Fibroblast of lung (primary cell): ENCODE data around the gene ATP8A1. TPM values are rescaled to one million over a fixed set of nuclear protein-coding genes. Genes with fewer than 3 reads are reported as not detected.
A peak's percentile ranks its signal among the peaks of the same experiment; 100 is the strongest.

Experiments used
- DNase-seq, 2 donors: peaks; one replicate each; pipeline versions ENCODE4 v3.0.0 to v3.0.0-alpha.2; 2010; ENCODE audit warnings: low read depth in 2 of 2
- H2AFZ ChIP-seq: 2 replicates; pipeline ENCODE4 v1.5.1; 2012; ENCODE audit warnings: low read length, control low read depth, inconsistent platforms
- H3K27ac ChIP-seq: 2 replicates; pipeline ENCODE4 v1.5.1; 2011; ENCODE audit warnings: low read length, control low read depth; ENCODE audit not compliant: insufficient read depth
- H3K27me3 ChIP-seq: 2 replicates; pipeline ENCODE4 v1.5.1; 2011; ENCODE audit warnings: mild to moderate bottlenecking, low read length; ENCODE audit not compliant: control insufficient read depth, insufficient read depth
- H3K36me3 ChIP-seq: 2 replicates; pipeline ENCODE4 v1.5.1; 2011; ENCODE audit warnings: low read length; ENCODE audit not compliant: control insufficient read depth, insufficient read depth
- H3K4me1 ChIP-seq: 2 replicates; pipeline ENCODE4 v1.5.1; 2011; ENCODE audit warnings: low read length; ENCODE audit not compliant: control insufficient read depth, insufficient read depth; ENCODE audit errors: extremely low read depth
- H3K4me2 ChIP-seq: 2 replicates; pipeline ENCODE4 v1.5.1; 2011; ENCODE audit warnings: low read length, control low read depth; ENCODE audit not compliant: insufficient read depth; ENCODE audit errors: extremely low read depth
- H3K4me3 ChIP-seq, 4 experiments: fragments of 200-600 bp in 1 of 4; sonication (generic) in 1 of 4; replicated peaks in 1 of 4; 2 replicates each; pipeline ENCODE4 v1.5.1; 2011 to 2016; ENCODE audit warnings: low read length in 4 of 4, low read depth in 3 of 4, mild to moderate bottlenecking in 3 of 4, control low read depth in 2 of 4, inconsistent platforms in 1 of 4, mixed read lengths in 1 of 4; ENCODE audit not compliant: insufficient read depth in 1 of 4; ENCODE audit errors: control extremely low read depth in 1 of 4
- H3K79me2 ChIP-seq: 2 replicates; pipeline ENCODE4 v1.5.1; 2012; ENCODE audit warnings: mild to moderate bottlenecking, low read length, inconsistent platforms; ENCODE audit not compliant: control insufficient read depth, insufficient read depth
- H3K9ac ChIP-seq: 2 replicates; pipeline ENCODE4 v1.5.1; 2011; ENCODE audit warnings: mild to moderate bottlenecking, low read length, control low read depth; ENCODE audit not compliant: insufficient read depth
- H3K9me3 ChIP-seq: 2 replicates; pipeline ENCODE4 v1.5.1; 2012; ENCODE audit warnings: low read depth, low read length; ENCODE audit not compliant: control insufficient read depth, insufficient read depth
- H4K20me1 ChIP-seq: 2 replicates; pipeline ENCODE4 v1.5.1; 2011; ENCODE audit warnings: low read length; ENCODE audit not compliant: control insufficient read depth, insufficient read depth; ENCODE audit errors: extremely low read depth
- EZH2 ChIP-seq: IDR thresholded peaks from 2 replicates; pipeline ENCODE4 v1.5.1; 2012; ENCODE audit warnings: low read length, control low read depth, mild to moderate bottlenecking; ENCODE audit errors: missing control alignments
- polyA plus RNA-seq, 2 donors: library from polyadenylated mRNA; depleted of rRNA in 1 of 2; stranded (reverse) in 1 of 2; unstranded in 1 of 2; fragments of >200 nt; gene quantifications; 2 replicates each; pipeline ENCODE4 v1.2.1, GENCODE V29; 2011 to 2012; ENCODE audit warnings: missing spikeins in 1 of 2
- total RNA-seq: library from RNA; depleted of rRNA; stranded (reverse); fragments of >200 nt; gene quantifications from 2 replicates; pipeline ENCODE4 v1.2.1, GENCODE V29; 2014
- TF ChIP-seq, protein P1 (sequence below), 2 donors: IDR thresholded peaks in 1 of 2; conservative IDR thresholded peaks in 1 of 2; 1 replicate in 1 of 2; 2 replicates in 1 of 2; pipeline ENCODE4 v1.5.1; 2011 to 2012; ENCODE audit warnings: low read length in 2 of 2, control low read depth in 1 of 2, inconsistent platforms in 1 of 2, low read depth in 1 of 2, mild to moderate bottlenecking in 1 of 2

Gene ATP8A1
- total and polyA plus RNA-seq, 2 donors (not counting 1 experiment from before 2014, with no cell fraction given): 0.36 to 4.8 TPM

GRCh38 chr4:42554072-42554471, 102.8 kb downstream of the ATP8A1 start:
- Histone ChIP-seq H3K4me2 (no peak overlapping the region), H3K27ac (no peak overlapping the region)
- peak in 1 of 2 donors; percentile 44 for DNase-seq

DNA sequence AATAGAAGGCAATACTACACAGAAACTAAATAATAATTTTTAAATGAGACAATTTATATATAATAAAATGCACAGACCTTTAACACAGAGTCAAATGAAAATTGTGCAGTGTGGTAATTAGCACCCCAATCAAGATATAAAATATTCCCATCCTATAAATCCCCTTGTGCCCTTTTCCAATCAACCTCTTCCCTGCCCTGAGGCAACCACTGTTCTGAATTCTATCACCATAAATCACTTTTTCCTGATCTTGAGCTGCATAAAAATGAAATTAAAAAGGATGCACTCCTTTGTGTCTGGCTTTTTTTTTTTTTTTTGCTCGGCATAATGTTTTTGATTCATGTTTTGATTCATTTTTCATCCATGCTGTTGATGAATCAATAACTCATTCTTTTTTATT, 107.0 kb downstream of the ATP8A1 start:
- Histone ChIP-seq H3K4me1 (no peaks in the 10 kb centered on the region), H3K4me2 (no peak overlapping the region), H3K27ac (no peak overlapping the region), H3K4me3 (no peak overlapping the region), H3K9ac (no peak overlapping the region), H3K27me3 (no peaks in the 10 kb centered on the region), H3K36me3 (no peaks in the 10 kb centered on the region), H2AFZ (no peak overlapping the region), H3K79me2 (no peaks in the 10 kb centered on the region), H3K9me3 (no peaks in the 10 kb centered on the region), H4K20me1 (no peaks in the 10 kb centered on the region)
- no peak for TF ChIP-seq EZH2
- TF ChIP-seq, protein P1, sequence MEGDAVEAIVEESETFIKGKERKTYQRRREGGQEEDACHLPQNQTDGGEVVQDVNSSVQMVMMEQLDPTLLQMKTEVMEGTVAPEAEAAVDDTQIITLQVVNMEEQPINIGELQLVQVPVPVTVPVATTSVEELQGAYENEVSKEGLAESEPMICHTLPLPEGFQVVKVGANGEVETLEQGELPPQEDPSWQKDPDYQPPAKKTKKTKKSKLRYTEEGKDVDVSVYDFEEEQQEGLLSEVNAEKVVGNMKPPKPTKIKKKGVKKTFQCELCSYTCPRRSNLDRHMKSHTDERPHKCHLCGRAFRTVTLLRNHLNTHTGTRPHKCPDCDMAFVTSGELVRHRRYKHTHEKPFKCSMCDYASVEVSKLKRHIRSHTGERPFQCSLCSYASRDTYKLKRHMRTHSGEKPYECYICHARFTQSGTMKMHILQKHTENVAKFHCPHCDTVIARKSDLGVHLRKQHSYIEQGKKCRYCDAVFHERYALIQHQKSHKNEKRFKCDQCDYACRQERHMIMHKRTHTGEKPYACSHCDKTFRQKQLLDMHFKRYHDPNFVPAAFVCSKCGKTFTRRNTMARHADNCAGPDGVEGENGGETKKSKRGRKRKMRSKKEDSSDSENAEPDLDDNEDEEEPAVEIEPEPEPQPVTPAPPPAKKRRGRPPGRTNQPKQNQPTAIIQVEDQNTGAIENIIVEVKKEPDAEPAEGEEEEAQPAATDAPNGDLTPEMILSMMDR (conservative IDR thresholded peaks at IDR 0.05 in 1 of 2, IDR thresholded peaks at IDR 0.05 in 1 of 2; ENCODE audit: low read depth in 1 of 2, low read length in 2 of 2): no peak
- no peak for DNase-seq

More at GRCh38 chr4:42554072-42554471, 102.8 kb downstream of the ATP8A1 start:
- Histone ChIP-seq H3K4me3 (no peak overlapping the region), H3K79me2 (no peaks in the 10 kb centered on the region), H3K4me1 (no peaks in the 10 kb centered on the region), H3K36me3 (no peaks in the 10 kb centered on the region), H2AFZ (no peak overlapping the region), H4K20me1 (no peaks in the 10 kb centered on the region), H3K27me3 (no peaks in the 10 kb centered on the region), H3K9ac (no peak overlapping the region), H3K9me3 (no peaks in the 10 kb centered on the region)
- no peak for TF ChIP-seq EZH2
- TF ChIP-seq, protein P1 (conservative IDR thresholded peaks at IDR 0.05 in 1 of 2, IDR thresholded peaks at IDR 0.05 in 1 of 2; ENCODE audit: low read depth in 1 of 2, low read length in 2 of 2): no peak

- H3K4me1 ChIP-seq: no peaks in the 10 kb centered on the region
- TF ChIP-seq, protein P1 (conservative IDR thresholded peaks at IDR 0.05 in 1 of 2, IDR thresholded peaks at IDR 0.05 in 1 of 2; ENCODE audit: low read depth in 1 of 2, low read length in 2 of 2): no peak
- TF ChIP-seq EZH2: no peak
- H3K36me3 ChIP-seq: no peaks in the 10 kb centered on the region
- H3K79me2 ChIP-seq: no peaks in the 10 kb centered on the region
- no peak for DNase-seq
- H4K20me1 ChIP-seq: no peaks in the 10 kb centered on the region
- no peak overlapping the region for H3K9ac ChIP-seq
- H3K4me2 ChIP-seq: no peak overlapping the region
- H3K9me3 ChIP-seq: no peaks in the 10 kb centered on the region
- H3K27ac ChIP-seq: no peak overlapping the region
- no peak overlapping the region for H2AFZ ChIP-seq
- no peaks in the 10 kb centered on the region for H3K27me3 ChIP-seq
- no peak overlapping the region for H3K4me3 ChIP-seq
Observed at GRCh38 chr4:42547805-42548204, 109.1 kb downstream of the ATP8A1 start.
